ENCODE results near the gene LRRC7.

DNA sequence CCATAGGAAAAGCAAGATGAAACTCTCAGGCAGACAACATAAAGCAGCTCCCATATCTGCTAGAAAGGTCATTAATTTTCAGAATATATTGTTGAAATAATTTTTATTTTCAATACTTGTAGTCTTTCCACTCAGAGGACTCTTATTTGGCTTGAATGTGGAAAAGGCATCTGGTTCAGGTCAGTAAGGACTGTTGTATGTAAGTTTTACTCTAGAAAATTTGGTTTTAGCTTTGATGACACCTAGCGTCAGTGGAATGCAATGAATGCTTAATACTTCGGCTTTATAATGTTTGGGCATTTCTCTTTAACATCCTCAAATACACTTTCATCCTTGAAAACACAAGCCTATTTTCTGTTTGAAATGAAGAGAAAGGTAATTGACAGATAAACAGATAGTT, 574.4 kb downstream of the LRRC7 start:
- TF ChIP-seq TCF12 (IDR thresholded peaks at IDR 0.05; ENCODE audit: low read depth, low read length) (no peak), GABPA (IDR thresholded peaks at IDR 0.05; ENCODE audit: borderline replicate concordance, insufficient read depth, low read length) (no peak), SIRT6 (IDR thresholded peaks at IDR 0.05; ENCODE audit: low read length) (no peak), SIX5 (IDR thresholded peaks at IDR 0.05; ENCODE audit: low read depth, low read length) (no peak), TAF1 (IDR thresholded peaks at IDR 0.05; ENCODE audit: low read depth, low read length) (no peak), HDAC2 (IDR thresholded peaks at IDR 0.05; ENCODE audit: borderline replicate concordance in 1 of 2, low read depth in 2 of 2, low read length in 2 of 2) (no peak), MAFK (IDR thresholded peaks at IDR 0.05; ENCODE audit: low read depth, low read length) (no peak), TEAD4 (IDR thresholded peaks at IDR 0.05; ENCODE audit: low read depth, low read length) (no peak), BACH1 (IDR thresholded peaks at IDR 0.05; ENCODE audit: low read length) (no peak), RNF2 (IDR thresholded peaks at IDR 0.05; ENCODE audit: borderline replicate concordance, low read depth, low read length, missing control alignments, poor library complexity, severe bottlenecking) (no peak), SP1 (IDR thresholded peaks at IDR 0.05; ENCODE audit: low read depth, low read length) (no peak)
